ENCODE measurements around the gene PPM1E.

DNA sequence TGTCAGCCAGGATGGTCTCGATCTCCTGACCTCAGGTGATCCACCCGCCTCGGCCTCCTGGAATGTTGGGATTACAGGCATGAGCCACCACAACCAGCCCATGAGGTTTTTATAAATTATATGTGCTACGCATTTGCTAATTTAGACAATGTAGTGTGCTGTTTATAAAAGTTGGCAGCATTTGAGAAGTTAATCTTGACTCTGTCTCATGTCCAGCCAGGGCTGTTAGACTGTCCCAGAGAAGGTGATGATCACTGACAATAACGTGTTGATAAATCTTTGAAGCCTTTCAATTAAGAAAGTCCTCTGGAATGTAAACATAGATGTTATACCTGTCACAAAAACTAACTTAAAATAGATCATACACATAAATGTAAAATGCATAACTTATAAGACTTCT lies 82.0 kb downstream of the PPM1E start:
- TF ChIP-seq, protein P1, sequence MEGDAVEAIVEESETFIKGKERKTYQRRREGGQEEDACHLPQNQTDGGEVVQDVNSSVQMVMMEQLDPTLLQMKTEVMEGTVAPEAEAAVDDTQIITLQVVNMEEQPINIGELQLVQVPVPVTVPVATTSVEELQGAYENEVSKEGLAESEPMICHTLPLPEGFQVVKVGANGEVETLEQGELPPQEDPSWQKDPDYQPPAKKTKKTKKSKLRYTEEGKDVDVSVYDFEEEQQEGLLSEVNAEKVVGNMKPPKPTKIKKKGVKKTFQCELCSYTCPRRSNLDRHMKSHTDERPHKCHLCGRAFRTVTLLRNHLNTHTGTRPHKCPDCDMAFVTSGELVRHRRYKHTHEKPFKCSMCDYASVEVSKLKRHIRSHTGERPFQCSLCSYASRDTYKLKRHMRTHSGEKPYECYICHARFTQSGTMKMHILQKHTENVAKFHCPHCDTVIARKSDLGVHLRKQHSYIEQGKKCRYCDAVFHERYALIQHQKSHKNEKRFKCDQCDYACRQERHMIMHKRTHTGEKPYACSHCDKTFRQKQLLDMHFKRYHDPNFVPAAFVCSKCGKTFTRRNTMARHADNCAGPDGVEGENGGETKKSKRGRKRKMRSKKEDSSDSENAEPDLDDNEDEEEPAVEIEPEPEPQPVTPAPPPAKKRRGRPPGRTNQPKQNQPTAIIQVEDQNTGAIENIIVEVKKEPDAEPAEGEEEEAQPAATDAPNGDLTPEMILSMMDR (conservative IDR thresholded peaks at IDR 0.05; ENCODE audit: low read depth, low read length), result no peak
- TF ChIP-seq, protein P2, sequence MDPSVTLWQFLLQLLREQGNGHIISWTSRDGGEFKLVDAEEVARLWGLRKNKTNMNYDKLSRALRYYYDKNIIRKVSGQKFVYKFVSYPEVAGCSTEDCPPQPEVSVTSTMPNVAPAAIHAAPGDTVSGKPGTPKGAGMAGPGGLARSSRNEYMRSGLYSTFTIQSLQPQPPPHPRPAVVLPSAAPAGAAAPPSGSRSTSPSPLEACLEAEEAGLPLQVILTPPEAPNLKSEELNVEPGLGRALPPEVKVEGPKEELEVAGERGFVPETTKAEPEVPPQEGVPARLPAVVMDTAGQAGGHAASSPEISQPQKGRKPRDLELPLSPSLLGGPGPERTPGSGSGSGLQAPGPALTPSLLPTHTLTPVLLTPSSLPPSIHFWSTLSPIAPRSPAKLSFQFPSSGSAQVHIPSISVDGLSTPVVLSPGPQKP (IDR thresholded peaks at IDR 0.05; ENCODE audit: borderline replicate concordance, low read depth, low read length), result no peak
- no peak for TF ChIP-seq RAD21 (IDR thresholded peaks at IDR 0.05; ENCODE audit: low read length)
- no peak for TF ChIP-seq POLR2A (IDR thresholded peaks at IDR 0.05; ENCODE audit: low read depth, low read length)

Data from IMR-90 (cell line).